Lung (tissue), 12 donors: ENCODE measurements around the gene HYAL2. TPM values are rescaled to one million over a fixed set of nuclear protein-coding genes. Genes with fewer than 3 reads are reported as not detected.

Source experiments
- ATAC-seq: fragments of 200-7000 bp; cut with Tn5 transposase; one replicate; pipeline ENCODE4 v1.9.1; 2020; ENCODE audit warnings: moderate number of reproducible peaks; ENCODE audit not compliant: insufficient read depth, low FRiP score
- DNase-seq, 3 donors: peaks; one replicate each; pipeline ENCODE4 v3.0.0-alpha.2; 2013 to 2017
- H3K27ac ChIP-seq, 2 donors: one replicate each; pipeline ENCODE4 v1.5.1; 2013; ENCODE audit warnings: mild to moderate bottlenecking in 2 of 2, moderate library complexity in 2 of 2, control low read depth in 1 of 2, inconsistent platforms in 1 of 2, low read depth in 1 of 2, low read length in 1 of 2
- H3K27me3 ChIP-seq, 3 donors: one replicate each; pipeline ENCODE4 v1.5.1; 2013; ENCODE audit warnings: low read length in 2 of 3; ENCODE audit not compliant: control insufficient read depth in 3 of 3, insufficient read depth in 3 of 3
- H3K36me3 ChIP-seq, 4 donors: one replicate each; pipeline ENCODE4 v1.5.1; 2013; ENCODE audit warnings: low read length in 4 of 4, mild to moderate bottlenecking in 1 of 4, moderate library complexity in 1 of 4; ENCODE audit not compliant: control insufficient read depth in 4 of 4, insufficient read depth in 4 of 4
- H3K4me1 ChIP-seq, 5 donors: one replicate each; pipeline ENCODE4 v1.5.1; 2013; ENCODE audit warnings: low read length in 5 of 5, mild to moderate bottlenecking in 2 of 5, moderate library complexity in 1 of 5; ENCODE audit not compliant: control insufficient read depth in 5 of 5, insufficient read depth in 5 of 5
- H3K4me3 ChIP-seq: one replicate; pipeline ENCODE4 v1.5.1; 2013; ENCODE audit warnings: mild to moderate bottlenecking, control low read depth, moderate library complexity
- H3K9ac ChIP-seq, 2 donors: one replicate each; pipeline ENCODE4 v1.5.1; 2013; ENCODE audit warnings: low read length in 2 of 2, control low read depth in 1 of 2; ENCODE audit not compliant: insufficient read depth in 1 of 2
- H3K9me3 ChIP-seq, 4 donors: one replicate each; pipeline ENCODE4 v1.5.1; 2013; ENCODE audit warnings: low read length in 3 of 4, mild to moderate bottlenecking in 1 of 4, moderate library complexity in 1 of 4; ENCODE audit not compliant: control insufficient read depth in 4 of 4, insufficient read depth in 3 of 4
- CTCF ChIP-seq: IDR thresholded peaks from 2 replicates; pipeline ENCODE4 v1.5.1; 2012; ENCODE audit warnings: mild to moderate bottlenecking; ENCODE audit errors: control extremely low read depth, extremely low read depth
- WGBS, 2 donors: extraction: QIAGEN DNeasy Blood & Tissue Kit; methylation state at CpG; one replicate each; pipeline ENCODE4 v1.1.7; 2013; 5-methylcytosine and 5-hydroxymethylcytosine counted together
- polyA plus RNA-seq, 2 donors: library from polyadenylated mRNA; stranded (reverse); fragments of 200-250 nt; gene quantifications; one replicate each; pipeline ENCODE4 v1.2.1, GENCODE V29; 2013
- total RNA-seq, 2 donors: library from RNA; depleted of rRNA in 1 of 2; stranded (reverse); fragments of >200 nt in 1 of 2; gene quantifications; one replicate each; pipeline ENCODE4 v1.2.1, GENCODE V29; 2014 to 2021
- donor health status: control.
- donor health status: control.
- donor health status: Bipolar disorder and iron deficiency.
- donor health status: healthy.
- donor health status: DM: yes; HTN: yes; CAD: no.

The HYAL2 gene
- total and polyA plus RNA-seq, 4 donors: 94.3 to 218 (median 201) TPM

GRCh38 chr3:50350527-50351322 lies 28.2 kb upstream of the HYAL2 start, which contains the start of the genes CYB561D2 and NPRL2:
CYB561D2 (plus strand) TSS chr3:50350862; CDS start chr3:50351434, 572 bp downstream.
NPRL2 (minus strand) TSS chr3:50350775; CDS start chr3:50350652, 123 bp downstream.
- Histone ChIP-seq H3K9ac (peak within 1 kb of the TSS; percentile 53 to 76), H3K4me3 (peak within 1 kb of the TSS; percentile 63), H3K36me3 (peaks cover 9 to 33% (median 24%) of the 10 kb centered on the region in 4 donors), H3K27me3 (no peaks in the 10 kb centered on the region), H3K27ac (peak within 1 kb of the TSS; percentile 90 to 92), H3K9me3 (no peaks in the 10 kb centered on the region), H3K4me1 (peaks cover 9 to 26% (median 13%) of the 10 kb centered on the region in 5 donors)
- ATAC-seq (peak; percentile 93), DNase-seq (peak; percentile 96)
- no peak for TF ChIP-seq CTCF
- WGBS, 2 donors: 0 to 1% methylated on average over 64 of the region's 64 CpGs

- H3K9me3 ChIP-seq: no peaks in the 10 kb centered on the region
- peak overlapping the region; percentile 63 for H3K4me3 ChIP-seq
- H3K27me3 ChIP-seq: no peaks in the 10 kb centered on the region
- H3K36me3 ChIP-seq: peaks cover 9 to 29% (median 21%) of the 10 kb centered on the region in 4 donors
- no peak for TF ChIP-seq CTCF
- 6 to 18% methylated on average over 7 of the region's 7 CpGs for WGBS, 2 donors
- no peak for ATAC-seq
- peaks cover 8 to 29% (median 13%) of the 10 kb centered on the region in 5 donors for H3K4me1 ChIP-seq
- DNase-seq: no peak
- peak overlapping the region; percentile 71 to 92 for H3K27ac ChIP-seq
- H3K9ac ChIP-seq: peak overlapping the region; percentile 27 to 53
Measured at GRCh38 chr3:50350213-50350526, 27.6 kb upstream of the HYAL2 start.

- H3K9me3 ChIP-seq: no peaks in the 10 kb centered on the region
- peaks cover 10 to 33% (median 13%) of the 10 kb centered on the region in 5 donors for H3K4me1 ChIP-seq
- no peak overlapping the region for H3K27ac ChIP-seq
- DNase-seq: peak; percentile 82 to 84 (median 84)
- no peak overlapping the region for H3K9ac ChIP-seq
- 28 to 29% methylated on average over 14 of the region's 14 CpGs for WGBS, 2 donors
- TF ChIP-seq CTCF: peak; percentile 61
- no peak for ATAC-seq
- peaks cover 0 to 16% (median 8%) of the 10 kb centered on the region in 4 donors for H3K36me3 ChIP-seq
- no peaks in the 10 kb centered on the region for H3K27me3 ChIP-seq
- H3K4me3 ChIP-seq: no peak overlapping the region
Measured at GRCh38 chr3:50347187-50347813, 24.8 kb upstream of the HYAL2 start.
